GM18505 (cell line): Measurements from ENCODE around the gene AGO1.

ENCODE experiments used
- ATAC-seq: cut with Tn5 transposase; IDR thresholded peaks from one replicate; pipeline ENCODE4 v1.9.1; 2021; ENCODE audit not compliant: unreplicated experiment
- POLR2A ChIP-seq: IDR thresholded peaks from 4 replicates; pipeline ENCODE4 v1.6.1; 2011; ENCODE audit warnings: borderline replicate concordance; ENCODE audit not compliant: insufficient read depth, insufficient read length; ENCODE audit errors: extremely low read depth

AGO1 gene

GRCh38 chr1:35882945-35883634, at the start of gene AGO1:
Gene AGO1, plus strand, starts transcription at chr1:35883209. Its CDS starts 213 bp downstream, at chr1:35883422.
- peak; percentile 81 for TF ChIP-seq POLR2A
- peak; percentile 85 for ATAC-seq

- no peak for ATAC-seq
- TF ChIP-seq POLR2A: no peak
Observed at GRCh38 chr1:35833395-35833794, 49.6 kb upstream of the AGO1 start.

DNA sequence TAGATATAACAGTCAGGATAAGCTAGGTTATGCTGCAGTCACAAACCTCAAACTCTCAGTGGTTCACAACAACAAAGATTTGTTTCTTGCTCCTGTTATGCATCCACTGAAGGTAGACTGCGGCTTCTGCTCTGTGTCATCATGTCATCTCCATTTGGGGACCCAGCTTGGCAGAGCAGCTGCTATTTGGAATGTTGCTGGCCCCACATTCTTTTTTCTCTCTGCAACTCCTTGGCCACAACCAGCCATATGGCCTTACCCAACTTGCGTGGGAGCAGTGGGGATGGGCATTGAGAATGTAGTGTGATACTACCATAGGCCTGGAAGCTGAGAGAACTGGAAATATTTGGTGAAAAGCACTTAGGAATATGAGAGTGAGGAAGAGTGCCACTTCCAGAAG, 48.8 kb upstream of the AGO1 start:
- no peak for TF ChIP-seq POLR2A
- ATAC-seq: no peak

DNA sequence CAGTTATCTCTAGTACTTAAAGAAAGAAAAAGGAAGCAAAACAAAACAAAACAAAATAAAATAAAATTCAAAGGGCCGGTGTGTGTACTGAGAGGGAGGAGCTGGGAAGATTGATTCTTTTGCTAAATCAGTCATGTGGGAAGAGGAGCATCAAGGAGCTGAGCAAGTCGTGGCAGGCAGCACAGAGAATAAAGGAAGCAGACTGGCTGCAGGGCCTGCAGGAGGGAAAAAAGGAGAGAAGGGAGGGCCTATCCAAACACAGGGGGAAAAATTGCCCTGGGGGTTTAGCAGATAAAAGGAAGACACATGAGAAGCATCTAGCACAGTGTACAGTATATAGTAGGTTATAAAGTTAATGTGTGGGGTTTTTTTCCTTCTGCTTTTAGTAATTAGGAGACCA, 47.6 kb upstream of the AGO1 start:
- TF ChIP-seq POLR2A: no peak
- no peak for ATAC-seq

DNA sequence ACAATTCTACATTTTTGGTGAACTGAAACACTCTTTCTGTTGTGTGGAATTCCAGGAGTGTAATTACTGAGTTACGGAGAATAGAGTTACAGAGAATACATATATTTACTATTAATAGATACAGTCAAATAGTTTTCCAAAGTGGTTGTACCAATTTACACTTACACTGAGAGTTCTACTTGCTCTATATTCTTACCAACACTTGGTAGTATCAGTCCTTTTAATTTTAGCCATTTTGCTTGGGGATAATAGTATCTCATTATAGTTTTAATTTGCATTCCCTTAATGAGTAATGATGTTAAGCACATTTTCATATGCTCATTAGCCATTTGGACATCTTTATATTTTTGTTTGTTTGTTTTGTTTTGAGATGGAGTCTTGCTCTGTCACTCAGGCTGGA, 46.3 kb upstream of the AGO1 start:
- ATAC-seq: no peak
- no peak for TF ChIP-seq POLR2A

- ATAC-seq: no peak
- no peak for TF ChIP-seq POLR2A
Observed at GRCh38 chr1:35838693-35839245, 44.2 kb upstream of the AGO1 start.

- no peak for TF ChIP-seq POLR2A
Observed at GRCh38 chr1:35844826-35845225, 38.2 kb upstream of the AGO1 start.

DNA sequence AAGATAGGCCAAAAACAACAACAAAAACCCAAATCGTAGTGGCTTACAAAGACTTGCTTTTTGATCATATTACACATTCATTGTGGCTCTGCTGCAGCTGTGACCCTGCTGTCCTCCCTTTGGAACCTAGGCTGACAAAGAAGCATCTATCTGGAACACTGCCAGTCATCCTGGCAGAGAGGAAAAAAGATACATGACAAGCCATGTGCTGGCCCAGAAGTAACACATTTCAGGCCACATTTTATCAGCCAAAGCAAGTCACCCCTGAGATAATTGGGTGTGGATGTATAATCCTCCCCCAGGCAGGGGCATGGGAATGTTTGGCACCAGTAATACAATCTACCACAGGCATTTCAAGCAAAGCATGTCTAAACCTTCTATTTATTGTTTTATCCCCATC, 37.2 kb upstream of the AGO1 start:
- TF ChIP-seq POLR2A: no peak
- no peak for ATAC-seq

More at GRCh38 chr1:35844826-35845225, 38.2 kb upstream of the AGO1 start:
- ATAC-seq: no peak

DNA sequence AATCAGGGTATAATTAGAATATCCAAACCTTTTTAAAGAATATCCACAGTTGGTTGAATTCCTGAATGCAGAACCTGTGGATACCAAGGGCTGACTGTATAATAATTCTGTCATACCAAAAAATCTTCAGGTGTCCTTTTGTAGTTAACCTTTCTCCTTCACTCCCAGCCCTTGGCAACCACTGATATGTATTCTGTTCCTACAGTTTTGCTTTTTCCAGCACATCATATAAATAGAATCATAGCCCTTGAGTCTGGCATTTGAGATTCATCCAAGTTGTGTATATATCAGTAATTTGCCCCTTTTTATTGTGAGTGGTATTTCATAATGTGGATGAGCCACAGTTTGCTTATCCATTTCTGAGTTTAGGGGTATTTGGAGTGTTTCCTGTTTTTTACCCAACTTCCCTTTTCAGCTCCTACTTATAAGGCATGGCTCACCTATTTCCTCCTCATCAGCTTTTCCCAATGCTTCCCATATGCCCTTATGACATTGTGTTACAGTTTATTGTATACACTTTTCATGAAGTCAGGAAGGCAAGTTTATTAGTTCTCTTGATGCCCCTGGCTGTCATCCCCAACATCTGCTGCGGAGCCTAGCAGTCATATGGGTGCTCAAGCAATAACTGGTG, 35.0 kb upstream of the AGO1 start:
- no peak for TF ChIP-seq POLR2A
- no peak for ATAC-seq

DNA sequence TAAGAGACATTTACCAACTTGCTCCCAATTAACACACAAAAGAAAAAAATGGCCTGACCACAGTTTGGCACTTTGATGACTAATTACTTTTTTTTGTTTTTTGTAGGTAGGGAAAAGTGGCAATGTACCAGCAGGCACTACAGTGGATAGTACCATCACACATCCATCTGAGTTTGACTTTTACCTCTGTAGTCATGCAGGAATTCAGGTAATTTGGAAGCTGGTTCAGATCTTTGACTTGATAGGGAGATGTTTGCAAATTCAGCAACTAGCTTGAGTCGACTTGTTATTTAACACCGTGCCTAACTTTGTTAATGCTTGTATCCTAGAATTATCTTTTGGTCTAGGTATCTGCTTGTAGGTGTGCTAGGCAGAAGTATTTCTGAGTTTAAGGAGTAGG, 33.0 kb upstream of the AGO1 start:
- no peak for ATAC-seq
- no peak for TF ChIP-seq POLR2A

DNA sequence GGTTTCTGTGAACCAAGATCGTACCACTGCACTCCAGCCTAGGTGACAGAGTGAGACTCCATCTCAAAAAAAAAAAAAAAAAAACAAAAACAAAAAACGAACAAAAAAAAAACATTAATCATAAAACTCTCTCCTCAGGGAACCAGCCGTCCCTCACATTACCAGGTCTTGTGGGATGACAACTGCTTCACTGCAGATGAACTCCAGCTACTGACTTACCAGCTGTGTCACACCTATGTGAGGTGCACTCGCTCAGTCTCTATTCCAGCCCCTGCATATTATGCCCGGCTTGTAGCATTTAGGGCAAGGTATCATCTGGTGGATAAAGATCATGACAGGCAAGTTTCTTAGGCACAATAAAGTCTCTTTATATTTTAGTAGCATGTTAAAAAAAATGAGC, 32.3 kb upstream of the AGO1 start:
- no peak for TF ChIP-seq POLR2A

DNA sequence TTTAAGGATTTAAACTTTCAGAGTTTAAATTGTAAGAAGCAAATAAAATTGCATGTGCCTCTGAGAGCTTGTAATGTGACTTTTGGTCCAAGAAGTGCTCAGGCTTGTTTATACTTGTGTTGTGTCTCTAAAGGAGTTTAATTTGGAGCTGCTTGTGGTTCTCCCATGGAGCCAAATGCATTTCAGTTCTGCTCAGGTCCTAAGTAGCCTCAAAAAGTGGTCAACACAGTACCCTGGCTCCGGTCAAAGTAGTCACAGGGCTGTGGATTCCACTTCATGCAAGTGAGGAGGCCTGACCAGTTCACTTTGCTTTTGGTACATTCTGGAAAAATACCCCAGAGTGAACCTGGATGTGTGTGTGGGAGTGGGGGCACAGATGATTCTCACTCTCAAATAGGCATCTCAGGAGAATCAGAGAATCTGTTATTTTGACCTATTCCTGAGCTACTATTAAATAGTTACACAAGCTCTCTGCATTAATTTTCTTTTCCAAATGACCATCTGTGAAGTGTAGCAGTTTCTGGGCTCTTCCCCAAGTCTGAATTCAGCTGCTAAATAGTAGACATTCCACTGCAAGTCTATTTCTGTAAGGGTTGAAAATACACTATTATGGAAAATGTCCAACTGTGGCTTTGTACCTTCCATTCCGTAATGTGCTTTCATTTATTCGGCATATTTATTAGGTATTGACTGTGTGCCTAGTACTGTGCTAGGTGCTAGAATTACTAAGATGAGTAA, 31.7 kb upstream of the AGO1 start:
- ATAC-seq: no peak

More for the DNA sequence above, 32.3 kb upstream of the AGO1 start:
- no peak for ATAC-seq

DNA sequence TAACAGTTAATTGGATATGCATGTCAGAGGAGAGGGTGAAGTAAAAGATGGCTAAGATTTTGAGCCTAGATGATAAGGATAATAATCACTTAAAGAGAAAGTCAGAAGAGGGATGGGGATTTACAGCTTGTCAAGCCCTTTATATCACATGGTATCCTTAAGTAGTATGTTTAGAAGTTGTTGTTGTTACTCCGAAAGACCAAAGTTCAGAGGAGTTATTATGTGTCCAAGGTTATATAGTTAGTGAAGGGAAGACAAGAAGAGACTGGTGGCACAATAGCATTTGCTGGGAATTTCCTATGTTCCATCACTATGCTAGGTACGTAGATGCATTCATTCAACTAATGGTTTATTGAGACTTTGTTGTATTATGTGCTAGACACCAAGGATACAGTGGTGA, 30.8 kb upstream of the AGO1 start:
- TF ChIP-seq POLR2A: no peak

More for the DNA sequence above, 31.7 kb upstream of the AGO1 start:
- no peak for TF ChIP-seq POLR2A

More for the DNA sequence above, 30.8 kb upstream of the AGO1 start:
- no peak for ATAC-seq
